Hepatocyte (in vitro differentiated cells): ENCODE results near the gene PRKCZ. TPM values are rescaled to one million over a fixed set of nuclear protein-coding genes. Genes with fewer than 3 reads are reported as not detected.

Experiments used
- DNase-seq: peaks from one replicate; pipeline ENCODE4 v3.0.0-alpha.2; 2016; ENCODE audit warnings: low spot score
- H2AFZ ChIP-seq: fragments of 200-600 bp; sonication (generic); 2 replicates; pipeline ENCODE4 v1.6.0; 2016; ENCODE audit warnings: antibody characterized with exemption, mild to moderate bottlenecking
- H3K27ac ChIP-seq: fragments of 200-600 bp; sonication (generic); 2 replicates; pipeline ENCODE4 v1.5.1; 2016; ENCODE audit warnings: mild to moderate bottlenecking
- H3K27me3 ChIP-seq: fragments of 200-600 bp; sonication (generic); 2 replicates; pipeline ENCODE4 v1.6.1; 2016
- H3K36me3 ChIP-seq: fragments of 200-600 bp; sonication (generic); replicated peaks from 2 replicates; pipeline ENCODE4 v1.5.1; 2016; ENCODE audit warnings: low read depth; ENCODE audit not compliant: insufficient read depth
- H3K4me1 ChIP-seq: fragments of 200-600 bp; sonication (generic); 2 replicates; pipeline ENCODE4 v1.5.1; 2016; ENCODE audit warnings: mild to moderate bottlenecking, moderate library complexity; ENCODE audit not compliant: insufficient read depth
- H3K4me2 ChIP-seq: fragments of 200-600 bp; sonication (generic); 2 replicates; pipeline ENCODE4 v1.6.0; 2016
- H3K4me3 ChIP-seq: fragments of 200-600 bp; sonication (generic); 2 replicates; pipeline ENCODE4 v1.5.1; 2016; ENCODE audit warnings: mild to moderate bottlenecking
- H3K79me2 ChIP-seq: fragments of 200-600 bp; sonication (generic); 2 replicates; pipeline ENCODE4 v1.6.0; 2017; ENCODE audit warnings: mild to moderate bottlenecking
- H3K9me2 ChIP-seq: fragments of 200-600 bp; sonication (generic); replicated peaks from 2 replicates; pipeline ENCODE4 v1.6.0; 2017; ENCODE audit warnings: mild to moderate bottlenecking; ENCODE audit not compliant: insufficient read depth
- H3K9me3 ChIP-seq: fragments of 200-600 bp; sonication (generic); 2 replicates; pipeline ENCODE4 v1.5.1; 2016; ENCODE audit warnings: low read depth, mild to moderate bottlenecking
- H4K20me1 ChIP-seq: fragments of 200-600 bp; sonication (generic); 2 replicates; pipeline ENCODE4 v1.6.0; 2016; ENCODE audit warnings: mild to moderate bottlenecking; ENCODE audit not compliant: insufficient read depth, poor library complexity, severe bottlenecking
- CTCF ChIP-seq: fragments of 200-600 bp; sonication (generic); IDR thresholded peaks from 2 replicates; pipeline ENCODE4 v1.5.1; 2016; ENCODE audit warnings: antibody characterized with exemption, mild to moderate bottlenecking; ENCODE audit not compliant: poor library complexity
- EZH2 ChIP-seq: fragments of 200-600 bp; sonication (generic); IDR thresholded peaks from 2 replicates; pipeline ENCODE4 v1.6.1; 2016; ENCODE audit warnings: antibody characterized with exemption, mild to moderate bottlenecking, borderline replicate concordance
- EZH2phosphoT487 ChIP-seq: fragments of 200-600 bp; sonication (generic); IDR thresholded peaks from one replicate; pipeline ENCODE4 v1.6.1; 2018; ENCODE audit warnings: antibody characterized with exemption, mild to moderate bottlenecking, low read depth, moderate library complexity; ENCODE audit not compliant: unreplicated experiment, severe bottlenecking
- WGBS: methylation state at CpG from one replicate; pipeline ENCODE4 v1.1.6; 2016; ENCODE audit warnings: low lambda C conversion rate; ENCODE audit errors: missing lambda C conversion rate; 5-methylcytosine and 5-hydroxymethylcytosine counted together
- polyA plus RNA-seq: library from polyadenylated mRNA; unstranded; fragments of >200 nt; fragmentation: Nextera tagmentation; extraction: Ambion mirVana; gene quantifications from 2 replicates; pipeline ENCODE4 v1.2.1, GENCODE V29; 2016
- total RNA-seq: library from RNA; depleted of rRNA; stranded (reverse); fragments of >200 nt; gene quantifications from 2 replicates; pipeline ENCODE4 v1.2.3, GENCODE V29; 2014

The PRKCZ gene
- total and polyA plus RNA-seq, 2 experiments from 2014 or later: 41.0 to 52.3 TPM

- no peak overlapping the region for H3K4me2 ChIP-seq
- no peak for DNase-seq
- H3K4me3 ChIP-seq: no peak overlapping the region
- no peaks in the 10 kb centered on the region for H3K4me1 ChIP-seq
- 97% methylated on average over 32 of the region's 33 CpGs for WGBS
- no peaks in the 10 kb centered on the region for H3K36me3 ChIP-seq
- TF ChIP-seq CTCF (no peak), EZH2phosphoT487 (no peak), EZH2 (no peak)
- no peaks in the 10 kb centered on the region for H3K9me2 ChIP-seq
- H3K27ac ChIP-seq: no peak overlapping the region
- H4K20me1 ChIP-seq: no peaks in the 10 kb centered on the region
- H2AFZ ChIP-seq: no peak overlapping the region
- H3K27me3 ChIP-seq: no peaks in the 10 kb centered on the region
- no peaks in the 10 kb centered on the region for H3K9me3 ChIP-seq
- no peaks in the 10 kb centered on the region for H3K79me2 ChIP-seq
These were observed 122.4 kb downstream of the PRKCZ start for GRCh38 chr1:2172551-2173146.

DNA sequence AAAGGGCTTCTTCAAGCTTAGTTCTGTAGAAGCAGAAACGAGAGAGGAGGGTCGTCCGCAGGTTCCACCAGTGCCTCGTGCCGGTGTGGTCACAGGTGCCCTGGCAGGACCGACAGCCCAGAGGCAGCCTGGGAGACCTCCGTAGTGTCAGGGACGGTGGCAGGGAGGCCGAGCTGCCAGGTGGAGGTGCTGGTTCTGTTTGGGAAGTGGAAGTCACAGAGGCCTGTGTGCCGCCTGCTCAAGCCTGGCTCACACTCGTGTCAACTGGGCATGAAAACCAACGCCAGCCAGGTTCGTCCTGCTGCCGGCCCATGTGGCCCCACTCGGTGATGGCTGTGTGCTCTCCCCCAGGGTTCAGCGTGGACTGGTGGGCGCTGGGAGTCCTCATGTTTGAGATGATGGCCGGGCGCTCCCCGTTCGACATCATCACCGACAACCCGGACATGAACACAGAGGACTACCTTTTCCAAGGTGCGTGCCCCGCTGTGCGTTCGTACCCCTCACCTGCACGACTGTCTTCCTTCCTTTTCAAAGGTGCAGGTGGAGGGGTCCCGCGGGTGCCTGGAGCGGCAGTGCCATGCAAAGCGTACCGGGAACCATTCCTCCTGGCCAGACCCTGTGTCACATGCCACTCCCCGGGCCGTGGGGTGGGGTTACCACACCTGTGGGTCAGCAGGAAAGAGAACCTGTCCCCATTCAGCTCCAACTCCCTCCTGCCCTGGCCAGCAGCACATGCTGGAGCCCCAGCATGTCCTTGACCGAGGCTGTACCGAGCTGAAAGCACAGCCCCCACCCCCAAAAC is 123.5 kb downstream of the PRKCZ start:
- Histone ChIP-seq H2AFZ (no peak overlapping the region), H3K27ac (no peak overlapping the region), H3K4me2 (no peak overlapping the region), H3K4me3 (no peak overlapping the region), H3K9me3 (no peaks in the 10 kb centered on the region), H3K36me3 (no peaks in the 10 kb centered on the region), H3K4me1 (no peaks in the 10 kb centered on the region), H3K79me2 (no peaks in the 10 kb centered on the region), H4K20me1 (no peaks in the 10 kb centered on the region), H3K9me2 (no peaks in the 10 kb centered on the region), H3K27me3 (no peaks in the 10 kb centered on the region)
- 90% methylated on average over 34 of the region's 37 CpGs for WGBS
- no peak for DNase-seq
- no peak for TF ChIP-seq EZH2phosphoT487
- no peak for TF ChIP-seq EZH2
- TF ChIP-seq CTCF: no peak

DNA sequence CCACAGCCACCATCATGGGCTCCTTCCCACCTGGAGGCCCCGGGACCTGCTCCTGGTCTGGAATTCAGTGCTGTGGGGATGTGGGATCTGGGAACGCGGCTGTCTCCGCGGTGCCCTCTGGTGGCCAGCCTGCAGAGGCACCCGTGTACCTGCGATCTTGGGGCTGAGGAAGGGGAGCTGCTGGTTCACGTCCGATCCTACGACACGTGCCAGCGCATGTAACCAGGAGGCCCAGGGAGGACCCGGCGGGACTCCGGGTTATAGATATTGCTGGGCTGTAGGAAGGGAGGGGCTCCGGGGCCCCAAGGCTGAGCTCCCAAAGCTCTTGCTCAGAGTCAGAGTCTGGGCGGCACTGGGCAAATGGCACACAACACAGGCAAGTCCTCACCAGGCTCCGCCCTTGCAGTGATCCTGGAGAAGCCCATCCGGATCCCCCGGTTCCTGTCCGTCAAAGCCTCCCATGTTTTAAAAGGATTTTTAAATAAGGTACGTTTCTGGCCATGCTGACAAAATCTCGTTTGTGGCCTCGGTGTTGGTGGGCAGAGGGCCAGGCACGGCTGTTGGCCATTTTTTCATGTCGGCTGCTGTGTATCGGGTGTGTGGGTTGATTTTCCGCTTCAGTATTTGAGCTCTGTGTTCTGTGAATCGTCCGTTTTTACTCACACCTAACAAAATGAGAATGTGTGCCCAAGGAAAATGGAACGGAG is 124.3 kb downstream of the PRKCZ start:
- Histone ChIP-seq H2AFZ (no peak overlapping the region), H3K4me1 (no peaks in the 10 kb centered on the region), H3K9me3 (no peaks in the 10 kb centered on the region), H3K4me2 (peak overlapping the region; percentile 41), H3K36me3 (no peaks in the 10 kb centered on the region), H3K27me3 (no peaks in the 10 kb centered on the region), H3K79me2 (no peaks in the 10 kb centered on the region), H4K20me1 (no peaks in the 10 kb centered on the region), H3K9me2 (no peaks in the 10 kb centered on the region), H3K4me3 (no peak overlapping the region), H3K27ac (no peak overlapping the region)
- peak; percentile 79 for DNase-seq
- TF ChIP-seq EZH2phosphoT487: no peak
- peak; percentile 85 for TF ChIP-seq CTCF
- no peak for TF ChIP-seq EZH2
- WGBS: 49% methylated on average over 31 of the region's 31 CpGs
